ENCODE data around the gene CEPT1. TPM values are rescaled to one million over a fixed set of nuclear protein-coding genes. Genes with fewer than 3 reads are reported as not detected.

Gene CEPT1
- total RNA-seq, 1 donor: 40.7 TPM

GRCh38 chr1:111234258-111234657, 94.2 kb downstream of the CEPT1 start:
- no peak overlapping the region for H3K4me3 ChIP-seq (ENCODE audit: low read depth, low read length)
- TF ChIP-seq, protein P1, sequence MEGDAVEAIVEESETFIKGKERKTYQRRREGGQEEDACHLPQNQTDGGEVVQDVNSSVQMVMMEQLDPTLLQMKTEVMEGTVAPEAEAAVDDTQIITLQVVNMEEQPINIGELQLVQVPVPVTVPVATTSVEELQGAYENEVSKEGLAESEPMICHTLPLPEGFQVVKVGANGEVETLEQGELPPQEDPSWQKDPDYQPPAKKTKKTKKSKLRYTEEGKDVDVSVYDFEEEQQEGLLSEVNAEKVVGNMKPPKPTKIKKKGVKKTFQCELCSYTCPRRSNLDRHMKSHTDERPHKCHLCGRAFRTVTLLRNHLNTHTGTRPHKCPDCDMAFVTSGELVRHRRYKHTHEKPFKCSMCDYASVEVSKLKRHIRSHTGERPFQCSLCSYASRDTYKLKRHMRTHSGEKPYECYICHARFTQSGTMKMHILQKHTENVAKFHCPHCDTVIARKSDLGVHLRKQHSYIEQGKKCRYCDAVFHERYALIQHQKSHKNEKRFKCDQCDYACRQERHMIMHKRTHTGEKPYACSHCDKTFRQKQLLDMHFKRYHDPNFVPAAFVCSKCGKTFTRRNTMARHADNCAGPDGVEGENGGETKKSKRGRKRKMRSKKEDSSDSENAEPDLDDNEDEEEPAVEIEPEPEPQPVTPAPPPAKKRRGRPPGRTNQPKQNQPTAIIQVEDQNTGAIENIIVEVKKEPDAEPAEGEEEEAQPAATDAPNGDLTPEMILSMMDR (IDR thresholded peaks at IDR 0.05; ENCODE audit: insufficient read depth, low read length): no peak

More at GRCh38 chr1:111234258-111234657, 94.2 kb downstream of the CEPT1 start:
- no peak for DNase-seq (ENCODE audit: low read depth)

Small RNA genes within 50 kb of the gene (small RNA-seq; reads per million reads assigned to genes)
- not detected for gene AL355816.1

Other genes starting within 250 kb of the CEPT1 start
- 15.2 and 19.5 TPM in 2 replicates for gene LRIF1, start 176.3 kb upstream of the CEPT1 start, total RNA-seq (ENCODE audit: low replicate concordance)
- 48.3 and 60.9 TPM in 2 replicates for gene DRAM2, start 130 bp upstream of the CEPT1 start, total RNA-seq (ENCODE audit: low replicate concordance)
- 2.9 and 3.0 TPM in 2 replicates for gene DENND2D, start 60.4 kb downstream of the CEPT1 start, total RNA-seq (ENCODE audit: low replicate concordance)
- gene CHI3L2, start 87.5 kb downstream of the CEPT1 start, total RNA-seq (ENCODE audit: low replicate concordance): 6.2 and 10.5 TPM in 2 replicates
- gene CHIA, start 150.6 kb downstream of the CEPT1 start, total RNA-seq (ENCODE audit: low replicate concordance): not detected in 2 replicates